ENCODE measurements around the gene PDE4D.

GRCh38 chr5:59600998-59601397, 292.5 kb downstream of the PDE4D start:
- no peak for TF ChIP-seq POLR2A (IDR thresholded peaks at IDR 0.05)
- TF ChIP-seq, protein P1, sequence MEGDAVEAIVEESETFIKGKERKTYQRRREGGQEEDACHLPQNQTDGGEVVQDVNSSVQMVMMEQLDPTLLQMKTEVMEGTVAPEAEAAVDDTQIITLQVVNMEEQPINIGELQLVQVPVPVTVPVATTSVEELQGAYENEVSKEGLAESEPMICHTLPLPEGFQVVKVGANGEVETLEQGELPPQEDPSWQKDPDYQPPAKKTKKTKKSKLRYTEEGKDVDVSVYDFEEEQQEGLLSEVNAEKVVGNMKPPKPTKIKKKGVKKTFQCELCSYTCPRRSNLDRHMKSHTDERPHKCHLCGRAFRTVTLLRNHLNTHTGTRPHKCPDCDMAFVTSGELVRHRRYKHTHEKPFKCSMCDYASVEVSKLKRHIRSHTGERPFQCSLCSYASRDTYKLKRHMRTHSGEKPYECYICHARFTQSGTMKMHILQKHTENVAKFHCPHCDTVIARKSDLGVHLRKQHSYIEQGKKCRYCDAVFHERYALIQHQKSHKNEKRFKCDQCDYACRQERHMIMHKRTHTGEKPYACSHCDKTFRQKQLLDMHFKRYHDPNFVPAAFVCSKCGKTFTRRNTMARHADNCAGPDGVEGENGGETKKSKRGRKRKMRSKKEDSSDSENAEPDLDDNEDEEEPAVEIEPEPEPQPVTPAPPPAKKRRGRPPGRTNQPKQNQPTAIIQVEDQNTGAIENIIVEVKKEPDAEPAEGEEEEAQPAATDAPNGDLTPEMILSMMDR (IDR thresholded peaks at IDR 0.05): no peak
